SK-N-SH treated with all-trans-retinoic acid at 6 μM for 48 hours (cell line): ENCODE data around the gene CFAP100.

Experiments
- ATAC-seq: fragments of 200-7000 bp; cut with Tn5 transposase; 3 replicates; pipeline ENCODE4 v1.9.1; 2020; ENCODE audit warnings: mild to moderate bottlenecking, moderate library complexity
- ARNTL ChIP-seq: fragments of 450-650 bp; formaldehyde crosslinking; IDR thresholded peaks from 2 replicates; pipeline ENCODE4 v1.5.0; 2020; ENCODE audit warnings: low read depth, mild to moderate bottlenecking, moderate library complexity, borderline replicate concordance
- BACH2 ChIP-seq: fragments of 250-450 bp; sonication (Bioruptor Pico); IDR thresholded peaks from 2 replicates; pipeline ENCODE4 v1.9.0; 2021; ENCODE audit warnings: mild to moderate bottlenecking, borderline replicate concordance
- CSDC2 ChIP-seq: fragments of 250-450 bp; sonication (Bioruptor Pico); IDR thresholded peaks from 2 replicates; pipeline ENCODE4 v1.5.0; 2020; ENCODE audit warnings: mild to moderate bottlenecking, moderate library complexity
- GLIS3 ChIP-seq: fragments of 250-450 bp; sonication (Bioruptor Pico); IDR thresholded peaks from 2 replicates; pipeline ENCODE4 v1.5.0; 2020; ENCODE audit warnings: mild to moderate bottlenecking, moderate library complexity
- ISL1 ChIP-seq: fragments of 250-450 bp; sonication (Bioruptor Pico); IDR thresholded peaks from 2 replicates; pipeline ENCODE4 v2.1.2; 2022; ENCODE audit warnings: mild to moderate bottlenecking, moderate library complexity
- OSR1 ChIP-seq: fragments of 250-450 bp; sonication (Bioruptor Pico); IDR thresholded peaks from 2 replicates; pipeline ENCODE4 v1.8.0; 2022; ENCODE audit warnings: moderate library complexity, mild to moderate bottlenecking, inconsistent platforms
- PPARA ChIP-seq: fragments of 250-450 bp; sonication (Bioruptor Pico); IDR thresholded peaks from 2 replicates; pipeline ENCODE4 v1.5.0; 2020; ENCODE audit warnings: mild to moderate bottlenecking, borderline replicate concordance
- RARB ChIP-seq: fragments of 250-450 bp; sonication (Bioruptor Pico); IDR thresholded peaks from 2 replicates; pipeline ENCODE4 v1.8.0; 2021; ENCODE audit warnings: mild to moderate bottlenecking, moderate library complexity
- SNAI2 ChIP-seq: fragments of 250-450 bp; sonication (Bioruptor Pico); IDR thresholded peaks from 2 replicates; pipeline ENCODE4 v1.5.0; 2020; ENCODE audit warnings: mild to moderate bottlenecking, moderate library complexity
- TCF4 ChIP-seq: fragments of 250-450 bp; sonication (Bioruptor Pico); IDR thresholded peaks from 2 replicates; pipeline ENCODE4 v1.8.0; 2021; ENCODE audit warnings: mild to moderate bottlenecking, moderate library complexity, borderline replicate concordance
- TOX ChIP-seq: fragments of 250-450 bp; sonication (Bioruptor Pico); IDR thresholded peaks from 2 replicates; pipeline ENCODE4 v1.8.0; 2021; ENCODE audit warnings: mild to moderate bottlenecking, moderate library complexity, borderline replicate concordance
- ZC3H10 ChIP-seq: fragments of 250-450 bp; sonication (Bioruptor Pico); IDR thresholded peaks from 2 replicates; pipeline ENCODE4 v1.5.1; 2021; ENCODE audit warnings: mild to moderate bottlenecking, moderate library complexity
- ZFP3 ChIP-seq: fragments of 250-450 bp; sonication (Bioruptor Pico); IDR thresholded peaks from 2 replicates; pipeline ENCODE4 v1.5.0; 2020; ENCODE audit warnings: mild to moderate bottlenecking, moderate library complexity
- ZFP30 ChIP-seq: fragments of 450-650 bp; formaldehyde crosslinking; IDR thresholded peaks from 2 replicates; pipeline ENCODE4 v1.5.0; 2022; ENCODE audit warnings: mild to moderate bottlenecking, moderate library complexity
- ZNF565 ChIP-seq: fragments of 450-650 bp; formaldehyde crosslinking; conservative IDR thresholded peaks from 2 replicates; pipeline ENCODE4 v1.5.0; 2020; ENCODE audit warnings: low read depth, mild to moderate bottlenecking, moderate library complexity
- ZNF70 ChIP-seq: fragments of 450-650 bp; formaldehyde crosslinking; IDR thresholded peaks from 2 replicates; pipeline ENCODE4 v1.5.0; 2020; ENCODE audit warnings: mild to moderate bottlenecking, moderate library complexity
- ZNF8 ChIP-seq: fragments of 450-650 bp; formaldehyde crosslinking; IDR thresholded peaks from 2 replicates; pipeline ENCODE4 v1.5.0; 2020; ENCODE audit warnings: mild to moderate bottlenecking, moderate library complexity
- TF ChIP-seq, protein P1 (sequence below): fragments of 250-450 bp; sonication (Bioruptor Pico); IDR thresholded peaks from 2 replicates; pipeline ENCODE4 v1.5.1; 2021; ENCODE audit warnings: mild to moderate bottlenecking, moderate library complexity
- TF ChIP-seq, protein P2 (sequence below): fragments of 250-450 bp; sonication (Bioruptor Pico); IDR thresholded peaks from 2 replicates; pipeline ENCODE4 v1.5.1; 2020; ENCODE audit warnings: low read depth, mild to moderate bottlenecking, moderate library complexity
- TF ChIP-seq, protein P3 (sequence below): fragments of 250-450 bp; sonication (Bioruptor Pico); IDR thresholded peaks from 2 replicates; pipeline ENCODE4 v1.8.0; 2020; ENCODE audit warnings: mild to moderate bottlenecking, moderate library complexity, borderline replicate concordance
- TF ChIP-seq, protein P4 (sequence below): fragments of 250-450 bp; sonication (Bioruptor Pico); IDR thresholded peaks from 2 replicates; pipeline ENCODE4 v1.5.0; 2020; ENCODE audit warnings: mild to moderate bottlenecking, moderate library complexity
- TF ChIP-seq, protein P5 (sequence below): fragments of 250-450 bp; sonication (Bioruptor Pico); IDR thresholded peaks from 2 replicates; pipeline ENCODE4 v1.8.0; 2021; ENCODE audit warnings: low read depth, mild to moderate bottlenecking, moderate library complexity, borderline replicate concordance

Gene CFAP100

DNA sequence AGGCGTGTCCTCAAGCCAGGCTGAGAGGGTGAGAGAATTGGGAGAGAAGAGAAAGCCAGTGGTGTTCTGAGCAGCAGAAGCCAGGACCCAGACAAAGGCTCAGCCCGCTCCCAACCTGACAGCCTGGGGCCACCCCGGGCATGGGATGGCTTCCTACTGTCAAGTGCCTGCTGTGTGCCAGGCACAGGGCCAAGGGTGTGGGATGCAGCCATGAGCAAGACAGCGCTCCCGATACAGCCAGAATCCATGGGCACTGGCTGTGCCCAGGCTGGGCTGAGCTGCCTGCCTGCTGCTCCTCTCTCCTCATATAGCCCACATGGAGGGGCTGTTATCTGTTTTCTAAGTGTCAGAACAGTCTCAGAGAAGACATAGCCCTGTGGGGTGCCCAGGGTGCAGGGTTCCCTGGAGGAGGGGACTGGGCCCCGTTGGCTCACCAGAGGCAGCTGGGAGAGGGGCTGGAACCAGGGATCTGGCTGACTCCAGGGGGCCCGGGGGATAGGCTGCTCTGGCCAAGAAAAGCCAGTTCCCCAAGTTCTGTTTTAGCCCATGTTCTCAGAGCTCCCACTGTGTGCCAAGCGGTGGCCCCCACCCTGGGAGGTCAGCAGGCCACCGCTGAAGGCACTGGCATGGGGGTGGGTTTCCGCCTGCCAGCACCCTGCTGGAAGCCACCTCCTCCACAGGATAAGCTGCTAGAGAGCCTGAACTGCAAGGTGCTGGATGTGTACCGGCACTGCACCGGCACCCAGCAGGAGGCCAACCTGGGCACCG is 39.0 kb downstream of the CFAP100 start:
- TF ChIP-seq SNAI2 (CRISPR knock-in tag) (no peak), ZNF565 (CRISPR knock-in tag) (no peak), ISL1 (CRISPR knock-in tag) (no peak), GLIS3 (CRISPR knock-in tag) (no peak), ZC3H10 (CRISPR knock-in tag) (no peak)
- TF ChIP-seq, protein P1, sequence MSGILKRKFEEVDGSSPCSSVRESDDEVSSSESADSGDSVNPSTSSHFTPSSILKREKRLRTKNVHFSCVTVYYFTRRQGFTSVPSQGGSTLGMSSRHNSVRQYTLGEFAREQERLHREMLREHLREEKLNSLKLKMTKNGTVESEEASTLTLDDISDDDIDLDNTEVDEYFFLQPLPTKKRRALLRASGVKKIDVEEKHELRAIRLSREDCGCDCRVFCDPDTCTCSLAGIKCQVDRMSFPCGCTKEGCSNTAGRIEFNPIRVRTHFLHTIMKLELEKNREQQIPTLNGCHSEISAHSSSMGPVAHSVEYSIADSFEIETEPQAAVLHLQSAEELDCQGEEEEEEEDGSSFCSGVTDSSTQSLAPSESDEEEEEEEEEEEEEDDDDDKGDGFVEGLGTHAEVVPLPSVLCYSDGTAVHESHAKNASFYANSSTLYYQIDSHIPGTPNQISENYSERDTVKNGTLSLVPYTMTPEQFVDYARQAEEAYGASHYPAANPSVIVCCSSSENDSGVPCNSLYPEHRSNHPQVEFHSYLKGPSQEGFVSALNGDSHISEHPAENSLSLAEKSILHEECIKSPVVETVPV (CRISPR knock-in tag): no peak
- TF ChIP-seq, protein P2, sequence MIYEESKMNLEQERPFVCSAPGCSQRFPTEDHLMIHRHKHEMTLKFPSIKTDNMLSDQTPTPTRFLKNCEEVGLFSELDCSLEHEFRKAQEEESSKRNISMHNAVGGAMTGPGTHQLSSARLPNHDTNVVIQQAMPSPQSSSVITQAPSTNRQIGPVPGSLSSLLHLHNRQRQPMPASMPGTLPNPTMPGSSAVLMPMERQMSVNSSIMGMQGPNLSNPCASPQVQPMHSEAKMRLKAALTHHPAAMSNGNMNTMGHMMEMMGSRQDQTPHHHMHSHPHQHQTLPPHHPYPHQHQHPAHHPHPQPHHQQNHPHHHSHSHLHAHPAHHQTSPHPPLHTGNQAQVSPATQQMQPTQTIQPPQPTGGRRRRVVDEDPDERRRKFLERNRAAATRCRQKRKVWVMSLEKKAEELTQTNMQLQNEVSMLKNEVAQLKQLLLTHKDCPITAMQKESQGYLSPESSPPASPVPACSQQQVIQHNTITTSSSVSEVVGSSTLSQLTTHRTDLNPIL (CRISPR knock-in tag): no peak
- TF ChIP-seq, protein P3, sequence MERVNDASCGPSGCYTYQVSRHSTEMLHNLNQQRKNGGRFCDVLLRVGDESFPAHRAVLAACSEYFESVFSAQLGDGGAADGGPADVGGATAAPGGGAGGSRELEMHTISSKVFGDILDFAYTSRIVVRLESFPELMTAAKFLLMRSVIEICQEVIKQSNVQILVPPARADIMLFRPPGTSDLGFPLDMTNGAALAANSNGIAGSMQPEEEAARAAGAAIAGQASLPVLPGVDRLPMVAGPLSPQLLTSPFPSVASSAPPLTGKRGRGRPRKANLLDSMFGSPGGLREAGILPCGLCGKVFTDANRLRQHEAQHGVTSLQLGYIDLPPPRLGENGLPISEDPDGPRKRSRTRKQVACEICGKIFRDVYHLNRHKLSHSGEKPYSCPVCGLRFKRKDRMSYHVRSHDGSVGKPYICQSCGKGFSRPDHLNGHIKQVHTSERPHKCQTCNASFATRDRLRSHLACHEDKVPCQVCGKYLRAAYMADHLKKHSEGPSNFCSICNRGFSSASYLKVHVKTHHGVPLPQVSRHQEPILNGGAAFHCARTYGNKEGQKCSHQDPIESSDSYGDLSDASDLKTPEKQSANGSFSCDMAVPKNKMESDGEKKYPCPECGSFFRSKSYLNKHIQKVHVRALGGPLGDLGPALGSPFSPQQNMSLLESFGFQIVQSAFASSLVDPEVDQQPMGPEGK (CRISPR knock-in tag): no peak
- no peak; the same call in 2 of the 3 replicates for ATAC-seq

DNA sequence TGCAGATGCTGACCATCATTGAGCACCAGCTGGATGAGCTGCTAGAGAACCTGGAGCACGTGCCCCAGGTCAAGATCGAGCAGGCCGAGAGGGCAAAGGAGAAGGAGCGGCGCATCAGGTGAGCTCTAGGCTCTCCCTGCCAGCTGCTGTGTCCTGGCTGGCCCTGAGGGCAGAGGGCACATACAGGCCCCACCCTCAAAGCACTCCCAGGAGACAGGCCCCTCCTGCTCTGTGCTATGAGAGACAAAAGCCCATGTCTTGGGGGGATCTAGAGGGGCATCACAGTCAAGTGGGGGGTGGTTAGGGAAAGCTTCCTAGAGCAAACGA is 39.5 kb downstream of the CFAP100 start:
- ATAC-seq: no peak
- TF ChIP-seq ZC3H10 (CRISPR knock-in tag) (no peak), SNAI2 (CRISPR knock-in tag) (no peak), RARB (CRISPR knock-in tag) (no peak), ZNF565 (CRISPR knock-in tag) (no peak), ISL1 (CRISPR knock-in tag) (no peak), CSDC2 (CRISPR knock-in tag) (no peak), ZNF70 (CRISPR knock-in tag) (no peak), ZFP3 (CRISPR knock-in tag) (no peak), PPARA (CRISPR knock-in tag) (no peak), ZFP30 (CRISPR knock-in tag) (no peak), TOX (CRISPR knock-in tag) (no peak), GLIS3 (CRISPR knock-in tag) (no peak), TCF4 (no peak)
- TF ChIP-seq, protein P3 (CRISPR knock-in tag): no peak
- TF ChIP-seq, protein P1 (CRISPR knock-in tag): no peak

DNA sequence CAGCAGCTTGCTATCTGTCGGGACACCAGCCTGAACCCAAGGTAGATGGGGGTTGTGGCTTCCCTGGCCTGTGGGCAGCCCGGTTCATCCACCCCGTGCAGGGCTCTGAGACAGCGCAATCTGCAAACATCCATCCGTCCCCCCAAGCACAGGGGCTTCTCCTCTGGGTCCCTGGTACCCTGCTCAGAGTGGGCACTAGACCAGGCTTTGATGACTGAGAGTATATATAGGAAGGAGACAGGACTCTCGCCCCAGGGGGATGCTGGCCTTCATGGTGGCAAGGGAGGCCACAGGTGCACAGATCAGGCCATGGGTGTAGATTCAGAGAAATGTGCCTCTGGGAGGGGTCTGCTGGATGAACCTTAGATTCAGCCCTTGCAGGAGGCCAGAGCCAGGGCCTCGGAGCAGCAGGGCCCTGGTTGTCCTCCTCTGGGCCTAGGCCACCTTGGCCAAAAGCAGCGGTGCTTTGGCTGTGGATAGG is 40.3 kb downstream of the CFAP100 start:
- ATAC-seq: no peak
- no peak for TF ChIP-seq RARB (CRISPR knock-in tag)
- no peak for TF ChIP-seq ZC3H10 (CRISPR knock-in tag)
- TF ChIP-seq ARNTL (CRISPR knock-in tag): no peak
- no peak for TF ChIP-seq ZFP30 (CRISPR knock-in tag)
- no peak for TF ChIP-seq BACH2 (CRISPR knock-in tag)
- no peak for TF ChIP-seq GLIS3 (CRISPR knock-in tag)
- no peak for TF ChIP-seq TOX (CRISPR knock-in tag)
- TF ChIP-seq, protein P1 (CRISPR knock-in tag): no peak
- TF ChIP-seq, protein P4, sequence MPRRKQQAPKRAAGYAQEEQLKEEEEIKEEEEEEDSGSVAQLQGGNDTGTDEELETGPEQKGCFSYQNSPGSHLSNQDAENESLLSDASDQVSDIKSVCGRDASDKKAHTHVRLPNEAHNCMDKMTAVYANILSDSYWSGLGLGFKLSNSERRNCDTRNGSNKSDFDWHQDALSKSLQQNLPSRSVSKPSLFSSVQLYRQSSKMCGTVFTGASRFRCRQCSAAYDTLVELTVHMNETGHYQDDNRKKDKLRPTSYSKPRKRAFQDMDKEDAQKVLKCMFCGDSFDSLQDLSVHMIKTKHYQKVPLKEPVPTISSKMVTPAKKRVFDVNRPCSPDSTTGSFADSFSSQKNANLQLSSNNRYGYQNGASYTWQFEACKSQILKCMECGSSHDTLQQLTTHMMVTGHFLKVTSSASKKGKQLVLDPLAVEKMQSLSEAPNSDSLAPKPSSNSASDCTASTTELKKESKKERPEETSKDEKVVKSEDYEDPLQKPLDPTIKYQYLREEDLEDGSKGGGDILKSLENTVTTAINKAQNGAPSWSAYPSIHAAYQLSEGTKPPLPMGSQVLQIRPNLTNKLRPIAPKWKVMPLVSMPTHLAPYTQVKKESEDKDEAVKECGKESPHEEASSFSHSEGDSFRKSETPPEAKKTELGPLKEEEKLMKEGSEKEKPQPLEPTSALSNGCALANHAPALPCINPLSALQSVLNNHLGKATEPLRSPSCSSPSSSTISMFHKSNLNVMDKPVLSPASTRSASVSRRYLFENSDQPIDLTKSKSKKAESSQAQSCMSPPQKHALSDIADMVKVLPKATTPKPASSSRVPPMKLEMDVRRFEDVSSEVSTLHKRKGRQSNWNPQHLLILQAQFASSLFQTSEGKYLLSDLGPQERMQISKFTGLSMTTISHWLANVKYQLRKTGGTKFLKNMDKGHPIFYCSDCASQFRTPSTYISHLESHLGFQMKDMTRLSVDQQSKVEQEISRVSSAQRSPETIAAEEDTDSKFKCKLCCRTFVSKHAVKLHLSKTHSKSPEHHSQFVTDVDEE: no peak
- TF ChIP-seq ZNF565 (CRISPR knock-in tag): no peak
- no peak for TF ChIP-seq ZNF8 (CRISPR knock-in tag)
- TF ChIP-seq, protein P5, sequence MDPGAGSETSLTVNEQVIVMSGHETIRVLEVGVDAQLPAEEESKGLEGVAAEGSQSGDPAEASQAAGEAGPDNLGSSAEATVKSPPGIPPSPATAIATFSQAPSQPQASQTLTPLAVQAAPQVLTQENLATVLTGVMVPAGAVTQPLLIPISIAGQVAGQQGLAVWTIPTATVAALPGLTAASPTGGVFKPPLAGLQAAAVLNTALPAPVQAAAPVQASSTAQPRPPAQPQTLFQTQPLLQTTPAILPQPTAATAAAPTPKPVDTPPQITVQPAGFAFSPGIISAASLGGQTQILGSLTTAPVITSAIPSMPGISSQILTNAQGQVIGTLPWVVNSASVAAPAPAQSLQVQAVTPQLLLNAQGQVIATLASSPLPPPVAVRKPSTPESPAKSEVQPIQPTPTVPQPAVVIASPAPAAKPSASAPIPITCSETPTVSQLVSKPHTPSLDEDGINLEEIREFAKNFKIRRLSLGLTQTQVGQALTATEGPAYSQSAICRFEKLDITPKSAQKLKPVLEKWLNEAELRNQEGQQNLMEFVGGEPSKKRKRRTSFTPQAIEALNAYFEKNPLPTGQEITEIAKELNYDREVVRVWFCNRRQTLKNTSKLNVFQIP: no peak
- TF ChIP-seq ZFP3 (CRISPR knock-in tag): no peak
- no peak for TF ChIP-seq OSR1
